Heart left ventricle (tissue), 13 donors: ENCODE measurements around the gene ZNF607.

Experiments used
- CTCF ChIP-seq, 12 donors: fragments of 200-600 bp; sonication (generic) in 4 of 12; IDR thresholded peaks; one replicate each; pipeline versions ENCODE4 v1.5.0 to v1.8.0; 2018 to 2022; ENCODE audit warnings: antibody characterized with exemption in 12 of 12, mild to moderate bottlenecking in 5 of 12
- POLR2A ChIP-seq, 2 donors: fragments of 450-650 bp; IDR thresholded peaks; one replicate each; pipeline ENCODE4 v1.6.1; 2017; ENCODE audit warnings: antibody characterized with exemption in 2 of 2, mild to moderate bottlenecking in 2 of 2, moderate library complexity in 2 of 2
- donor health status: ischemic (EF 13 %, LVEDD 7.1; RV severe dilation, severe dysfunction).
- donor health status: DM: no; HTN: yes; CAD: no.
- donor health status: DM: no; HTN: no; CAD: no.
- donor health status: ischemic (EF 25% LVEDD 6.9; RV normal size, moderate dysfunction).
- donor health status: ischemic (EF 25% LVEDD 5.7; RV mildly dilated, moderate dysfunction).
- donor health status: ischemic (EF 35%, LVEDD 5.7; RV mildly dilated, moderate dysfunction).
- donor health status: nonischemic (EF 11% LVEDD 7.7; RV severe dilation, severe dysfunction).
- donor health status: DM: yes; HTN: yes; CAD: no.
- donor health status: PGD.
- donor health status: ischemic (EF 29% LVEDD 5.4; RV normal size, mild dysfunction).
- donor health status: nonischemic (EF 23%, LVEDD 6.1; RV moderate dilation, normal function).

GRCh38 chr19:37725181-37725580 lies 5.6 kb upstream of the ZNF607 start:
- TF ChIP-seq POLR2A (IDR thresholded peaks at IDR 0.05) (no peak), CTCF (IDR thresholded peaks at IDR 0.05) (no peak)
